Activated CD4-positive, alpha-beta T cell treated with anti-CD3 and anti-CD28 coated beads, Interleukin-2, amount 50 U/mL, for 48 hours (primary cell): Measurements from ENCODE around the gene CYTL1.
"Not testable (repeated sequence)": the region's sequence is repeated elsewhere in the genome, so short reads cannot be mapped to it uniquely, and the experiment has no call there.

ENCODE experiments used
- DNase-seq, 2 experiments: peaks; one replicate each; pipeline ENCODE4 v3.0.0-alpha.2; 2020

The CYTL1 gene, protein sequence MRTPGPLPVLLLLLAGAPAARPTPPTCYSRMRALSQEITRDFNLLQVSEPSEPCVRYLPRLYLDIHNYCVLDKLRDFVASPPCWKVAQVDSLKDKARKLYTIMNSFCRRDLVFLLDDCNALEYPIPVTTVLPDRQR

DNA sequence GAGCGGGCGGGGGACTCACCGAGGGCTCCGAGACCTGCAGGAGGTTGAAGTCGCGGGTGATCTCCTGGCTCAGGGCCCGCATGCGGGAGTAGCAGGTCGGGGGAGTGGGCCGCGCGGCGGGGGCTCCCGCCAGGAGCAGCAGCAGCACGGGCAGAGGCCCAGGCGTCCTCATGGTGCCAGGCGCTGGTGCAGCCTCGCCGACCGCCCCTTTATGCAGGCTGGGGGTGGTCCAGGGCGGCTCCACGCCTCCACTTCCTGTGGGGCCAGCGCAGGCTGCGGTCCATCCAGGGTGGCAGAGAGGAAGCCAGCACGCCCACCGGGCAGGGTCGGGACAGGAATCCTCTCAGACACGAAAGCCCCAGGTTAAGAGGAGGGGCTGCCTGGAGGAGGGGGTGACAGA lies at the start of gene CYTL1:
TSS of gene CYTL1 (minus strand) at position 185 of the 400 bp plus-strand sequence. CDS start at position 172, 13 bp downstream.
- no peak for DNase-seq

DNA sequence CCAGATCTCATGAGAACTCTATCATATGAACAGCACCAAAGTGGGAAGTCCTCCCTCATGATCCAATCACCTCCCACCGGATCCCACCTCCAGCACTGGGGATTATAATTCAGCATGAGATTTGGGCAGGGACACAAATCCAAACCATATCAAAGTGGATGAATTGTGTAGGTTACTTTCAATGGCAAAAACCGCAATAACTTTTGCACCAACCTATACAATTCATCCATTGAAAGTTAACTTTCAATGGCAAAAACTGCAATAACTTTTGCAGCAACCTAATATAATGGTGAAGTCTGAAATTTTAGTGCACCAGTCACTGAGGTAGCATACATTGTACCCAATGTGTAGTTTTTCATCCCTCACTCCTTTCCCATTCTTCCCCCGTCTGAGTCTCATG lies 48.6 kb upstream of the CYTL1 start:
- no peak for DNase-seq

DNA sequence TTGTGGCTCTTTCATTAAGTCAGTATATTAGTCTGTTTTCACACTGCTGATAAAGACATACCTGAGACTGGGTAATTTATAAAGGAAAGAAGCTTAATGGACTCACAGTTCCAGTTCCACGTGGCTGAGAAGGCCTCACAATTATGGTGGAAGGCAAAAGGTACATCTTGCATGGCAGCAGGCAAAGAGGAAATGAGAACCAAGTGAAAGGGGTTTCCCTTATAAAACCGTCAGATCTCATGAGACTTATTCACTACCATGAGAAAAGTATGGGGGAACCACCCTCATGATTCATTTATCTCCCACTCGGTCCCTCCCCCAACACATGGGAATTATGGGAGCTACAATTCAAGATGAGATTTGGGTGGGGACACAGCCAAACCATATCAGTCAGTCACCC lies 47.7 kb upstream of the CYTL1 start:
- not testable (repeated sequence) for DNase-seq

DNA sequence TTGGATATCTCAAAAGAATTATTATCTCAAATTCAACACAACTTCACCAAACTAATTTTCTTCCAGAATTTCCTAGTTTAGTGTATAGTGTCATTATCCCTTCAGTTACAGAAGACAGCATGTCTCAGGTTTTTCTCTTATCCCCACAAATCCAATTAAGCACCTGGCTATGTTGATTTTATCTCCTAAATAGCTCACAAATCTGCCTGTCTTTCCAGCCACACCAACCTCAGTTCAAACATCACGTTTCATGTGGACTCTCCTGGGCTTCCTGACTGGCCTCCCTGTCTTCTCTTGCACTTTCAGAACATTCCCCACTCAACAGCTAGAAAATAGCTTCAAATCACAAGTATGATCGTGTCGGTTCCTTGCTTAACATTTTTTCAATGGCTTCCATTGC lies 46.8 kb upstream of the CYTL1 start:
- no peak for DNase-seq

DNA sequence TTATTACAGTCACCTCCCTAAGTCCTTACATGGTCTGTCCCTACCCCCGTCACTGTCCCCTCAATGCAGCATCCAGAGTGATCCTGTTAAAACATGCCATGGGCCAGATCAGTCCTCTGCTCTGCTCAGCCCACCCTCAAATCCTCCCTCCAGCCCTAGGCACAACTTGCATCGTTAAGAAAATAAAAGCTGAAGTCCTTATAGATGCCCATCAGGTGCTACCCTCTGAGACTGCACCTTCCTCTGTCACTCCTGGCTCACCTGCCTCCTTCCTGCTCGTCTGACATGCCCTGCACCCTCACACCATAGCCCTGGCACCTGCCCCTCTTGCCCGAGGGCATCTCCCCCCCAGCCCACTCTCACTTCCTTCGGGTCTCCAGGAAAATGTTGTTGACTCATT lies 36.2 kb upstream of the CYTL1 start:
- DNase-seq: no peak

DNA sequence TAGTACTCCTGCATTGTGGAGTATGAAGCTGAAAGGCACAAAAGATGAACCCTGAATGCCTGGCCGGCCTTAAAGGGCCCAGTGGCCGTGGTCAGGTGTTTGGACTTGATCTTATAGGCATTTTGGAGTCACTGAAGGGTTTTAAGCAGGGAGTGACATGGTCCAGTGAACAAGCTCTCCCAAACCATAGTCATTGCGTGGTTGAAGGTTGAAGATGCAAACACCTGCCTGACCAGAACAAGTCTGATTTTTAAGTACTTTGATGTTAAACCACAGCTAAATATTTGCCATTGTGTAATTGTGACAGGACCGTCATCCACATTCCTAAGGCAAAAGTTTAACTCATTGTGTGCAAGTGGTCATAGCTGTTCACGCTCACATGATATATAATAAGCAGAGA lies 35.3 kb upstream of the CYTL1 start:
- DNase-seq: no peak

DNA sequence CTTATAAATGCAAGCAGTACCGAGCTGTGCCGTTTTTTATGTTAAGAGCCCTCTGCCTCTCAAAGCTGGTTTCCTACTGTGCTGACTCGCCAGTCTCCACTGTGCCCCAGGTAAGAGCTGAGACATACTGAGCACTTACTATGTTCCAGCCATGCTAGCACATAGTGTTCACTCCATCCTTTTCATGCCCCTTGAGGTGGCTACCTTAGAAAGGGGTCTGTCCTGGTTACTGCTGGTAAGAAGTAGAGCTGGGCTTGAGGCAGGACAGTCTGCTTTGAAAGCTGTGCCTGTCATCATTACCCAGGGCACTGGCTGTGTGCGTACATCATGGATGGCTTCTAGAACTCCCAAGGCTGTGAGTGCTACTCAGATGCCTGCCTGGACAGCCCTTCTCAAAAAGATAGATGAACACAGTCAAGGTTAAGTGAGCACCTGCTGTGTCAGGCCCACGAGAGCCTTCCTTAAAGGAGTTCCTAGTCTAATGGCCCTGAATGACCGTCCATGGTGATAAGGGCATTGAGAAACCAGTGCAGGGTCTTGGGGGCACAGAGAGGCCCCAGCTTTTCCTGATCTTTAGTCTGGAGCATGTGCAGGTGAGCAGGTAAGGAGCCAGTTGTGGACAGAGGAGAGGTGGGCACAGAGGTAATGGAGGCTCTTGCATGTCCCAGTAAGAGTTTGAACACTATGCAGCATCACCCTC lies 33.6 kb upstream of the CYTL1 start:
- no peak for DNase-seq

DNA sequence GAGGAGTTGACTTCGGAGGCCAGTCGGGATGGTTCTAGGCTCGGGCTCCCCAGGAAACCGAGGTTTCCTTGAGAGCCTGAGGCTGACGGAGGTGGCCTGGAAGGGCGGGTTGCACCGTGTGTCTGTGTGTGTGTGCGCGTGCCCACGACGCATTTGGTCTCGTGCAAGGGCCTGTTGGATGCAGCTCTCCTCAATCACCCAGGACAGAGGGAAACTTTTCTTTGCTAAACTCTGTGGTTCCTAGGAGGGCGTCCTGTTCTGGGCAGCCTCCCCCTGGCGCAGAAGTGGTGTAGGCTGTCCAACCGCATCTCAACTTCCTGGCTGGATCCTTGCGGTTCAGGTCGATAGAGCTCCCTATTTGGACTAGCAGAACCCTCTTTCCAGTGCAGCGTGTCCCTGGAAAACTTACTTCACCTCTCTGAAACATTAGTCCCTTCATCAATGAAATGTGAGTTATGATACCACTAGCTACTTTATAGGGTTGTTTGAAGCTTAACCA lies 33.0 kb upstream of the CYTL1 start:
- no peak for DNase-seq

DNA sequence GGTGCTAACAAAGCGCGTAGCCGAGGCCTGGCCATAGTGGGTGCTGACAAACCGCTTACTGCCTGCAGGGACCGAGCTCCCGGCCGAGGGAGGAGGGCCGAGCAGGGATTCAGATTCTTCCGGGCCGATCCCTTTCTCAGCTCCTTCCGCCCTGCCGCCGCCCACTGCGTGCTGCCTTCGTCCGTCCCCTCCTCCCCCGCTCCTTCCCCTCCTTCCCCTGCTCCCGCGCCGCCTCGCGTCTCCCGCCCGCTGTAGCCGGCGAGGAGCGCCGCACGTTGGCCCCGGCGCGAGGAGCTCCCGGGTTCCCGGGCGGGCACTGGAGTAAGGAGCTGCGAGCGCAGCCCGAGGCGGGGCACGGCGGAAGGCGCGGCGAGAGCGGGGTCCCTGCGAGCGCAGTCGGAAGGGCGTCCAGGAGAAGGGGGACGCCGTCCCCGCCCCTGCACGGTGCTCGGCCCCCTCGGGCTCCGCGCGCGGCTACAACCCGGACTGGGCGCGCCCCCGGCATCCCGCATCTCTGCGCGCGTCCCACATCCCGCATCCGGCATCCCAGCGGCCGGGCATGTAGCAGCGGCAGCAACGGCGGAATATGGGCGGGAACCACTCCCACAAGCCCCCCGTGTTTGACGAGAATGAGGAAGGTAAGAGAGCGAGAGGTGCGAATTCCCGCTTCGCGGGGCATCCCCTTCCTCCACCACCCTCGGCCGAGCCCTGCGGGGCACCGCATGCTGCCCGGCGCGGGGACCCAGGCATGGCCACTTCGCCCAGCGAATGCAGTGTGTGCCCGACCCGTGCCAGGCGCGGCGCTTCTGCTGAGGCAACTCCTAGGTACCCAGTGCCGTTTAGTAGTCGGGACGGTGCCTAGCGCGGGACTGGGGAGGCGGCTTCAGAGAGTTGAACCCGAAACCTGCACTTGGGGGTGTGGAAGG lies 32.3 kb upstream of the CYTL1 start, which contains the start of gene STK32B:
TSS of gene STK32B (plus strand) at position 203 of the 926 bp plus-strand sequence.
- peak in 1 of 2 experiments; percentile 20 for DNase-seq

DNA sequence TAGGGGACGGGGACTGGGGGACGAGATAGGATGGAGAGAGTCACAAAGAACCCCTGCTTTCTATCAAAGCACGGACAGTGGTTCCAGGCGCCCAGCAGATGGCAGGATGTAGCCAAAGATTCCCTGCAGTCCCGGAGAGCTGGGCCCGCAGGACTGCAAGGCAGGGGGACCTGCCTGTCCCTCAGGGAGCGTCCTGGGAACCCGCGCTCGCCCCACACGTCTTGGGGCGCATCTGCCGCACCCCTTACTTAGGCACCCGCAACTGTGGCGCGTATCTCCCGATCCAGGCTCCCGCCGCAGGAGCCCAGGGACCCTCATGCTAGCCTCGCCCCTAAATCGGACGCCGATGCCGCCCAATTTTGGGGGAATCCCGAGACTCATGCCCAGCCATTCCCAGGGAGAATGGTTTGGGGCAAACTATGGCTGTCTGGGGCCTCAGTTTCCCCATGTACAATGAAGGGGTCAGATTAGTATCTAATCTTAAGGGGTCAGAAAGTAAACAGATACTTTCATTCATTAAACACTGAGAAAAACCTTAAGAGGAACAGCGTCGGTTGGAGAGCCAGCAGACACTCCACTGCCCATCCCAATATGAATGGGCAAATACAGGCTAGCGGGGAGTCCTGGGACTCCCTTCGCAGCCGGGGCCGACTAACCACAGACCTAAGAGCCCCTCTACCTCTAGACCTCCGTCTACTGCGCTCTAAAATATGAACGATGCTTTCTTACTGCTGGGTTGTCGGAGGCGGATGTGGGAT lies 31.4 kb upstream of the CYTL1 start:
- DNase-seq: peak; percentile 20 to 33

DNA sequence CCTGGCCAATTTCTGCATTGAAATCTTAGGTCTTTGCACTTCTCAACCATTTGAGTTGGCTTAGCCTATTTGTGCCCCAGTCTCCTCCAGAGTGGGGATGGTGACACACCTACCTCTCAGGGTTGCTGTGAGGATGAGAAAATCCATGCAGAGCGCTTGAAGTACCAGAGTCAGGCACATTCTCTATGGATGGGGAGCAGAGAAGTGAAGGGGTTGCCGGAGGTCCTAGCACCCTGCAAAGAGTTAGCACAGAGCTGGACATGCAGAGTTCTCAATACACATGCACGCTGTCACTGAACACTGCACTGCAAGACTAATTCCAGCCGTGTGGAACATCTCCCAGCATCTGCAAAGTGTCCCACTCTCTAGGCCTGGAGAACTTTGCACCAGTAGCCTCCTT lies 29.5 kb upstream of the CYTL1 start:
- DNase-seq: no peak

DNA sequence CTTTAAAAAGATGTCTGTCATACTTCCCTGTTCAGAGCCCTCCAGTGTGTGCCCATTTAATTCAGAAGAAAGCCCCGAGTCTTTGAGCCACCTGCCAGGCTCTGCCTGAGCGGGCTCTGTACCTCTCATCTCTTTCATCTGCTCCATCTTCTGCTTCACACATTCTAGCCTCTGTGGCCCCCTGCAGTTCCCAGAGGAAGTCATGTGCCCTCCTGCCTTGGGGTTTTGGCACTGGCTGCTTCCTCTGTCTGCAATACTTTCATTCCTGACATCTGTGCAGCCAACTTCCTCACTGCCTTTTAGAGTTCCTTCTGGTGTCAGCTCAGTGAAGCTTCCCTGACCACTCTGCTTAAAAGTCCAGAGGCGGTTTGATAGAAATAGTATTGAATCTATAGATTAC lies 25.8 kb upstream of the CYTL1 start:
- no peak for DNase-seq

DNA sequence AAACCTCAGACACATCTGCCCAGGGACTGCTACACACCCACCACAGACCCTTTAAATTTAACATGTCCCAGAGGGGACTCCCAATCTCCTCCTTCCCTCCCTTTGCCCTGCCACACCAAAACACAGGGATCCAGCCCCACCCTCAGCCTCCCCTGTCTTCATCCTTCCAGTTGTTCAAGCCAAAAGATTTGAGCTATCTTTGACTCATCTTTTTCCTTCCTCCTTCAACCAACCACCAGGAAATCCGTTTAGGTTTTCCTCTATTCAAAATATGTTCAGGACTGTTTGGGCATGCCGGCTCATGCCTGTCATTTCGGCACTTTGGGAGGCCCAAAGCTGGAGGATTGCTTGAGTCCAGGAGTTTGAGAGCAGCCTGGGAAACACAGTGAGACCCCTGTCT lies 25.1 kb upstream of the CYTL1 start:
- DNase-seq: no peak

DNA sequence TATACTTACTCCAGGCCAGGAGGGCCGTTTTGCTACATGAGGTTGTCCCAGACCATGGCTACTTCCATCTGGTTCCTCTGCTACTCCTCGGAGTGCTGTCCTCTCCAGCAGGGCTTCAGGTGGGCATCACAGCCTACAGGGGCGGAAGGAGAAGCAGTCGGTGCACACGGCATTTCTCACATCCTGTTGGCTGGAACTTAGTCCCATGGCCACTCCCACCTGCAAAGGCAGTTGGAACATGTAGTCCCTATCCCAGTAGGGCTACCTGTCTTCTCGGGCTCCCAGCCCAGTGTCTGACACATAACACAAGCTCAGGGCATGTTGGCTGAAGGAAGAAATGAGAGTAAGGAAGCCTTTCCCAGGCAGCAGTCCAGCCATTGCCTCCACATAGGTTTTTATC lies 24.3 kb upstream of the CYTL1 start:
- DNase-seq: no peak

DNA sequence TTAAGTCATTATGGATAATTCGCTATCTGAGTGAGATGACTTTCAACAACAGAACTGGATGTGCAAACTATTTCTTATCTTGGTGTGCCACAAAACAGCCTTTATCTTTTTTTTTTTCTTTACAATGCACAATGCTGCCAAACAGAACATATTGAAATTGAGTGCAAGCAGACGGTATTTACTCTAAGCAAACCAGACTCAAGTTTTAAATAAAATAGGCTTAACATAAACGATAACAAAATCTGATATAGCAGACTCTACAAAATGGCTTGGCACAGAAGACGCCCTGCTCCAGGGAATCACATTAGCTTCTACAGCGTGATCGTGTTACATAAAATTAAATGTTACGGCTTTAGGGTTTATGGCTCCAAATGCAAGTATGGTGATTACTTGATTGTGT lies 22.4 kb upstream of the CYTL1 start:
- no peak for DNase-seq

DNA sequence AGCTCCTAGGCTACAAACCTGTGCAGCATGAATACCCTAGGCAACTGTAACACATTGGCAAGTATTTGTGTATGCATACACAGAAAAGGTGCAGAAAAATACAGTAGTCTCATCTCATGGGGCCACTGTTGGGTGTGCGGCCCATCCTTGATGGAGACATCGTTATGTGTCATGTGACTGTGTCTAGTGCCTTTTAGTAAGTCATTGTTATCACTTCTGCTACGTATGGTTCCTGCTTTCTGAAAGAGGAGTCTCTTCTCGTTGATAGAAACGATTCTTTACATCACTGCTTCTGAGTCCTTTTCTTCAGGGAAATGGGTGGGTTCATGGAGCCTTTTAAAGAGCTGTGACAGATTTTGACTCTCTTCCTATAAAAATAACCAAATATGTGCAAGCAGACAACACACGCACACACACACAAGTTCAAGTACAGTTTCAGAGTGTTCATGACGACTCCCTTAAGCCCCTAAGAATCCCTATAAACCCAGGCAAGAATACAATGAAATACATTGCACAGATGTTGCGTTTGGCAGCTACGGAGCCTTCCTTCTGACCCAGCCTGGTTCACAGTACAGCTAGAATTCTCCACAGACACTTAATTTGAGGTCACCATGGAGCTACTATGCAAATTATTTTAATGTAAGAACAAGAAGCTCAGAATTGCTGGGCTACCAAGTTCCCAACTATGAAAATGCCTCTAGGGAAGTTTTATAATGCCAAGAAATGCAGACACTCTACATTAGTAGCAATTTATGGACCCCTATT lies 21.8 kb upstream of the CYTL1 start:
- DNase-seq: no peak

DNA sequence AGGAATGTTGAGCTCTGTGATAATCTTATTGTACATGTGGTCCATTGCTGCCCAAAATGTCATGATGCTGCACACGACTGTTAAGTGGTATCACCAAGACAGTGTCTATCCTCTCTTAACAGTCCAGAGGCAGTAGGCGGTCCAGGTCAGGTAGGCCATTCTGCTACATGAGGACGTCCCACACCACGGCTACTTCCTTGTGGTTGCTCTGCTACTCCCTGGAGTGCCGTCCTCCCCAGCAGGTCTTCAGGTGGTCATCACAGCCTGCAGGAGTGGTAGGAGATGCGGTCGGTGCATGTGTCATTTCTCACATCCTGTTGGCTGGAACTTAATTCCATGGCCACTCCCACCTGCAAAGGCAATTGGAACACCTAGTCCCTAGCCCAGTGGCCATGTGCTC lies 20.5 kb upstream of the CYTL1 start:
- DNase-seq: no peak

DNA sequence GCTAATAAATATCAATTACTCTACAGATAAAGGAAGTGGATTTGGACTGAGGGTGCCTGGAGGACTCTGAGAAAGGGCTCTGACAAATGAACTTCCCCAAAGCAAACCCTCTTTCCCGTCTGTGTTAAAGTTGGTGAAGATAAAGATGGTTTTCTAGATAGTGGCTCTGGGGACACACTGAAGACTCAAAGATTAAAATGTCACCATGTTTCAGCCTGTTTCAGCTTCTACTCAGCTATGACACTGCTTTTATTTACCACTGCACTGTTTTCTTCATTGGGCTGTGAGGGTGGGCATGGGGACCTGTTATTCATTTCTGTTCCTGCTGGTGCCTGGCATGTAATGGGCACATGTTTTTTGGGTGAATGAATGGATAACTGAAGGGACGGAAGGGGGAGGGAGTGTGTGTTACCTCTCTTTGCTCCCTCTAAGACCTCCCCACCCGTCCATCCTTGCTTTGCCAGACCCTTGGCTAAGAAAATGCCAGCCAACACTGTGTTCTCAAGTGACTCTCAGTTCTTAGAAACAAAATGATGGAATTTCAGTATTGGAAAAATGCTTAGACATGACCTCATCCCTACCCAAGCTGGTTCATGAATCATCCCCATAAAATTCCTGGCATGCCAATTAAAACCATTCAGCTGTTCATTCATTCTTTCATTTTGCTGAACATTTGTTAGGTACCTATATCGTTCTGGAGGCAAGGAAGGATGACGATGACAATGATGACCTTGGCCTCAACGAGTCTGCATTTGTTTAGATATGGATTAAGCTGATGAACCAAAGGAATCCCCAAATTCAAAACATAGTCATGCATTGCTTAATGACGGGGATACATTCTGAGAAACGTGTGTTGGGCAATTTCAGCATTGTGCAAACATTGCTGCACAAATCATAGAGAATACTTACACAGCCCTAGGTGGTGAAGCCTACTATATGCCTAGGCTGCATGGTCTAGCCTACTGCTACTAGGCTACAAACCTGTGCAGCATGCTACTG lies 18.6 kb upstream of the CYTL1 start:
- no peak for DNase-seq

DNA sequence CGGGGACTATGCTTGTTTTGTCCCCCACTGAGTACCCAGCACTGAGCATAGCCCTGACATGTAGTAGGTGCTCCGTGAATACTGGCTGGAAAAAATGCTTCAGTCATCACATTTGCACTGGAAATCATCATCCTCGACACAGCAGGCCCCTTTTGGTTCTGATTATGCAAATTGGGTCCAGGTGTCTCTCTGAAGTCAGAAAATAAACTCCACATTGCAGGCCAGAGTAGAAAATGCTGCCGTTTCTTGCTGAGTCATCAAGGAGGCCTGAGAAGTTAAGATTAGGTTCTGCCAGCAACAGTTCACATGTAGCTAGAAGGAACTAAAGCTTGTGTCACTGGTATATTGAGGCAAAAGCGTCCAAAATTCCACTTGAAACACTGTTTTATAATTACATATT lies 17.0 kb upstream of the CYTL1 start:
- no peak for DNase-seq

DNA sequence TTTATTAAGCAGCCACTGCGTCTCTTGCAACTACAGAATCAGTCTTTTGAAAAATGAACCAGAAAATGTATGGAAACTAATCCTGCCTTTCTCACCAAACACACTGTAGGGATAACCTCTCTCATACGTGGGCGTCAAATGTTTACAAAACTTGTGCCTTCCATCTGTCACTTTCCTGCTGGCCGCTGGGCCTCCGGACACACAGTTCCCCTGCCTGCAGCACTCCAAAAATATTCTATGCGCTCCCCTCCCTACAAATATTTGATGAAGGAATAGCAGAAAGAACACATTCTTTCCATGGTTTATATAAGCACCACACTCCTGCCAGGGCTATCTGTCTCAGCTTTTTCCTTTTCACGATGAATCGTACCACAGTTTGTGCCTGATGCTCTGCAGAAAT lies 14.9 kb upstream of the CYTL1 start:
- DNase-seq: no peak
